NB4 (cell line): ENCODE results near the gene GPC5.

Experiments used
- DNase-seq: peaks from one replicate; pipeline ENCODE4 v3.0.0; 2010; ENCODE audit warnings: low read depth
- H3K4me3 ChIP-seq: one replicate; pipeline ENCODE4 v1.5.1; 2011; ENCODE audit warnings: mild to moderate bottlenecking, low read depth, low read length, moderate library complexity
- CTCF ChIP-seq: IDR thresholded peaks from one replicate; pipeline ENCODE4 v1.5.1; 2012; ENCODE audit warnings: low read depth, low read length
- MAX ChIP-seq: IDR thresholded peaks from 2 replicates; pipeline ENCODE4 v1.6.1; 2011; ENCODE audit warnings: low read depth, low read length
- MYC ChIP-seq: IDR thresholded peaks from 2 replicates; pipeline ENCODE4 v1.6.1; 2011; ENCODE audit warnings: low read depth, low read length
- POLR2A ChIP-seq: IDR thresholded peaks from 2 replicates; pipeline ENCODE4 v1.6.1; 2011; ENCODE audit warnings: mild to moderate bottlenecking; ENCODE audit not compliant: insufficient read length; ENCODE audit errors: extremely low read depth

Gene GPC5

GRCh38 chr13:92297971-92298942 lies 899.8 kb downstream of the GPC5 start:
- TF ChIP-seq MYC (no peak), POLR2A (no peak), MAX (no peak)
- H3K4me3 ChIP-seq = no peak overlapping the region
- no peak for DNase-seq

- no peak for DNase-seq
- TF ChIP-seq POLR2A (no peak), MAX (no peak), CTCF (no peak), MYC (no peak)
Measured at GRCh38 chr13:92300651-92301050, 902.2 kb downstream of the GPC5 start.

GRCh38 chr13:92303428-92303827 lies 905.0 kb downstream of the GPC5 start:
- no peak for TF ChIP-seq POLR2A
- no peak for TF ChIP-seq CTCF
- TF ChIP-seq MAX = no peak
- H3K4me3 ChIP-seq = no peak overlapping the region
- no peak for DNase-seq

More at GRCh38 chr13:92300651-92301050, 902.2 kb downstream of the GPC5 start:
- H3K4me3 ChIP-seq = no peak overlapping the region

GRCh38 chr13:92307752-92308151 lies 909.3 kb downstream of the GPC5 start:
- DNase-seq = no peak
- TF ChIP-seq POLR2A = no peak
- no peak for TF ChIP-seq MAX
- TF ChIP-seq MYC = no peak
- no peak for TF ChIP-seq CTCF
- H3K4me3 ChIP-seq = no peak overlapping the region

DNA sequence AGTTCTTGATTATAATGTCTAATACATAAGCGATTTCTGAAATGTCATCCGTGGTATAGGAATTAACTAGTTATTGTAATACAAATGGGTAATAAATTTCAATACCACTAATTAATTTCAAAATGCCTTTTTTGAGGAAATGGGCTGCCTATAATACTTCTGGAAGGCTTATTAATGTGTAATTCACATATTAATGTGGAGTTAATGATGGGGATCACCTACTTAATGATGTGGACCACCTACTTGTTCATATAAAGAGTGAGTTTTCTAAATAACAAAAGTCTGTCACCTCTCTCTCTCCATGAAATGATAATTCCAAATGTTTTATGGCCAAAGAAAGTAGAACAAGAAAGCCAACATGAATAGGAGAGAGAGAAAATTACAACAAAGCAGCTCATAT lies 914.4 kb downstream of the GPC5 start:
- H3K4me3 ChIP-seq = no peak overlapping the region
- no peak for DNase-seq
- TF ChIP-seq MYC (no peak), POLR2A (no peak), MAX (no peak), CTCF (no peak)

DNA sequence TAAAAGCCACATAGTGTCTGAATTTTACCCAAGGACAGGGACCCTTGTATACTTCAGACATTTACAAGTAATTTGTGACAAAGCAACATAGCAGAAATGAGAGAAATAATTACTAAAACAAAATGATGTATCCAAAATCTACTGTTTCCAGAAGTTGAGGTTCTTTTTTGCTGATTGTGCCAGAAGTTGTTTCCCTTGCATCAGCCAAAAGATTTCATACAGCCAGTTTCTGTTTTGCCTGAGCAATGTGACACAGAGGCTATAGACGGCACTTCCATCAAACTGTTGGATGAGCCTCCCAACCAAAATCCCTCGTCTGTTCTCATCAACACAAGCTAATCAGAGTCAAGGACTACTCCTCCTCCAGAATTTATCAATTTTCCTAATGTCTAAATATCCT lies 915.0 kb downstream of the GPC5 start:
- H3K4me3 ChIP-seq = no peak overlapping the region
- TF ChIP-seq POLR2A = no peak
- no peak for TF ChIP-seq CTCF
- no peak for DNase-seq
